Mammary epithelial cell (primary cell): ENCODE measurements around the gene FGD5.

Source experiments
- EZH2 ChIP-seq: IDR thresholded peaks from 2 replicates; pipeline ENCODE4 v1.6.1; 2012; ENCODE audit warnings: low read length, inconsistent platforms, borderline replicate concordance
- TF ChIP-seq, protein P1 (sequence below), 2 donors: IDR thresholded peaks in 1 of 2; conservative IDR thresholded peaks in 1 of 2; 2 replicates each; pipeline ENCODE4 v1.5.1; 2011 to 2012; ENCODE audit warnings: inconsistent platforms in 2 of 2, low read length in 2 of 2, mild to moderate bottlenecking in 2 of 2, control low read depth in 1 of 2, low read depth in 1 of 2; ENCODE audit not compliant: insufficient read depth in 1 of 2; ENCODE audit errors: extremely low read depth in 1 of 2

DNA sequence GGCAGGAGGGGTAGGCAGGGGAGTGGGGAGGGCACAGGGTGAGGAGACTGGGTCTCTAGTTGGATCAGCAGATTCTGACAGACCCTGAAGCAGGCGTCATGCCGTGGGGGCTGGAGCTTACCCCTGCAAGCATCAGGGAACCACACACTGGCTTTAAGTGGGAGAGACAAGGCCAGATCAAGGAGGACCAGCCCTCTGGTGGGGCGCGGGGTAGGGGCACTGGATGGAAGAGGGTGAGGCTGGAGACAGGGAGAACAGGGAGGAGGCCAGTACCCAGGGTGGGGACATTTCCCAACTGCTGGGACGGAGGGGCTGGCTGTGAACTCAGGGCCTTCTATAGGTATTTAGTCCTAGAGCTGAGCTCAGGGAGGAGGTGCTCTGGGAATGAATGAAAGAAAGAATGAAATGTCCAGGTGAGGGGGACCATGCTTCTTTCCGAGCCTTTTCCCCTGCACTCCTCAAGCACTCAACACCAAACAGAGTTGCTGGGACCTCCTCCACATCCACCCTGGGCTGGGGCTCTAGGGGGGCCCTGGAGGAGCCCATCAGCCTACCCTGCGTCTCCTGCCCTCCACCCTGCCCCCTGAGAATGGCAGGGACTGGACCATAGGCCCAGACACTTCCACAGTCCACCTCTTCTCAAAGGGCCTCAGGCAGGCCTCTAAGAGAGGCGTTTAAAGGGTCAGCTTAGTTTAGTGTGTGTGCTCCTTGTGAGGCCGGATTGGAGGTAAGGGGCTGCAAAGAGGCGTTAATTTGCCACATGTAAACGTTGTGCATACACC is 49.0 kb upstream of the FGD5 start:
- TF ChIP-seq, protein P1, sequence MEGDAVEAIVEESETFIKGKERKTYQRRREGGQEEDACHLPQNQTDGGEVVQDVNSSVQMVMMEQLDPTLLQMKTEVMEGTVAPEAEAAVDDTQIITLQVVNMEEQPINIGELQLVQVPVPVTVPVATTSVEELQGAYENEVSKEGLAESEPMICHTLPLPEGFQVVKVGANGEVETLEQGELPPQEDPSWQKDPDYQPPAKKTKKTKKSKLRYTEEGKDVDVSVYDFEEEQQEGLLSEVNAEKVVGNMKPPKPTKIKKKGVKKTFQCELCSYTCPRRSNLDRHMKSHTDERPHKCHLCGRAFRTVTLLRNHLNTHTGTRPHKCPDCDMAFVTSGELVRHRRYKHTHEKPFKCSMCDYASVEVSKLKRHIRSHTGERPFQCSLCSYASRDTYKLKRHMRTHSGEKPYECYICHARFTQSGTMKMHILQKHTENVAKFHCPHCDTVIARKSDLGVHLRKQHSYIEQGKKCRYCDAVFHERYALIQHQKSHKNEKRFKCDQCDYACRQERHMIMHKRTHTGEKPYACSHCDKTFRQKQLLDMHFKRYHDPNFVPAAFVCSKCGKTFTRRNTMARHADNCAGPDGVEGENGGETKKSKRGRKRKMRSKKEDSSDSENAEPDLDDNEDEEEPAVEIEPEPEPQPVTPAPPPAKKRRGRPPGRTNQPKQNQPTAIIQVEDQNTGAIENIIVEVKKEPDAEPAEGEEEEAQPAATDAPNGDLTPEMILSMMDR (conservative IDR thresholded peaks at IDR 0.05 in 1 of 2, IDR thresholded peaks at IDR 0.05 in 1 of 2; ENCODE audit: extremely low read depth in 1 of 2, insufficient read depth in 1 of 2, low read depth in 1 of 2, low read length in 2 of 2), result no peak
- no peak for TF ChIP-seq EZH2
